H1 (cell line): ENCODE results near the gene CAPN8. TPM values are rescaled to one million over a fixed set of nuclear protein-coding genes. Genes with fewer than 3 reads are reported as not detected.

Experiments
- CTCF ChIA-PET: fragments of 300-600 bp; sonication (Branson Sonifier 250); formaldehyde crosslinking; loops from one replicate; lab custom pipeline; 2021; ENCODE audit not compliant: partially characterized antibody; lab: Charles Lee
- POLR2A ChIA-PET: fragments of 300-600 bp; sonication (Branson Sonifier 250); formaldehyde crosslinking; loops from one replicate; lab custom pipeline; 2021; ENCODE audit warnings: inconsistent platforms; ENCODE audit not compliant: partially characterized antibody; lab: Charles Lee
- DNase-seq, 2 experiments: peaks; one replicate each; pipeline versions ENCODE4 v3.0.0 to v3.0.0-alpha.2; 2010 to 2022; ENCODE audit warnings: low spot score in 2 of 2, low read depth in 1 of 2, mixed read lengths in 1 of 2
- FAIRE-seq: peaks from 2 replicates; lab custom pipeline; 2011; peaks lifted over from hg19 to GRCh38; lab: Jason Lieb, UNC
- H2AFZ ChIP-seq: 2 replicates; pipeline ENCODE4 v1.8.1; 2012; ENCODE audit warnings: low read length, inconsistent platforms
- H2AK5ac ChIP-seq: 2 replicates; pipeline ENCODE4 v1.6.1; 2013; ENCODE audit warnings: low read depth, low read length
- H2BK120ac ChIP-seq: replicated peaks from 2 replicates; pipeline ENCODE3; 2013; ENCODE audit warnings: low read depth, low read length, inconsistent platforms
- H2BK12ac ChIP-seq: 2 replicates; pipeline ENCODE4 v1.6.1; 2013; ENCODE audit warnings: low read depth, low read length
- H2BK15ac ChIP-seq: 2 replicates; pipeline ENCODE4 v1.6.1; 2013; ENCODE audit warnings: low read length
- H2BK20ac ChIP-seq: 2 replicates; pipeline ENCODE4 v1.6.1; 2013; ENCODE audit warnings: low read length
- H2BK5ac ChIP-seq: 2 replicates; pipeline ENCODE4 v1.6.1; 2013; ENCODE audit warnings: low read depth, low read length
- H3K14ac ChIP-seq: 2 replicates; pipeline ENCODE4 v1.6.1; 2013; ENCODE audit warnings: inconsistent platforms; ENCODE audit not compliant: insufficient read length
- H3K18ac ChIP-seq: 2 replicates; pipeline ENCODE4 v1.6.1; 2013; ENCODE audit warnings: low read length; ENCODE audit errors: extremely low read depth
- H3K23ac ChIP-seq: 2 replicates; pipeline ENCODE4 v1.6.1; 2013; ENCODE audit warnings: inconsistent platforms; ENCODE audit not compliant: insufficient read length
- H3K23me2 ChIP-seq: 2 replicates; pipeline ENCODE4 v1.6.1; 2013; ENCODE audit warnings: low read depth, low read length
- H3K27ac ChIP-seq: 2 replicates; pipeline ENCODE4 v1.6.1; 2011; ENCODE audit warnings: low read depth, low read length, inconsistent platforms
- H3K27me3 ChIP-seq, 4 experiments: replicated peaks in 1 of 4; 1 replicate in 1 of 4; 2 replicates in 3 of 4; pipeline versions ENCODE4 v1.6.1 to v1.8.1; 2011 to 2013; ENCODE audit warnings: low read length in 3 of 4, mild to moderate bottlenecking in 3 of 4, inconsistent platforms in 2 of 4, mixed read lengths in 2 of 4, moderate library complexity in 1 of 4; ENCODE audit not compliant: control insufficient read depth in 3 of 4, insufficient read depth in 3 of 4; ENCODE audit errors: extremely low read depth in 1 of 4
- H3K36me3 ChIP-seq, 4 experiments: 2 replicates each; pipeline versions ENCODE4 v1.6.1 to v1.8.1; 2011 to 2013; ENCODE audit warnings: mild to moderate bottlenecking in 4 of 4, low read length in 3 of 4, moderate library complexity in 2 of 4, control low read depth in 1 of 4, inconsistent platforms in 1 of 4; ENCODE audit not compliant: insufficient read depth in 4 of 4, control insufficient read depth in 2 of 4
- H3K4ac ChIP-seq: replicated peaks from 2 replicates; pipeline ENCODE3; 2013; ENCODE audit warnings: low read length, low read depth, mixed read lengths, inconsistent platforms; ENCODE audit not compliant: insufficient read length
- H3K4me1 ChIP-seq, 4 experiments: replicated peaks in 1 of 4; 1 replicate in 1 of 4; 2 replicates in 3 of 4; pipeline versions ENCODE4 v1.6.1 to v1.8.1; 2011 to 2013; ENCODE audit warnings: low read length in 3 of 4, inconsistent platforms in 2 of 4, mixed read lengths in 1 of 4; ENCODE audit not compliant: insufficient read depth in 4 of 4, control insufficient read depth in 3 of 4
- H3K4me2 ChIP-seq, 2 experiments: 2 replicates each; pipeline versions ENCODE4 v1.6.1 to v1.8.1; 2011 to 2013; ENCODE audit warnings: low read depth in 2 of 2, low read length in 2 of 2, control low read depth in 1 of 2, inconsistent platforms in 1 of 2, mild to moderate bottlenecking in 1 of 2; ENCODE audit not compliant: insufficient read depth in 1 of 2
- H3K4me3 ChIP-seq, 4 experiments: fragments of 200-600, 300-600 bp in 1 of 4; sonication (generic), shearing (Covaris generic), sonication (Bioruptor Twin) in 1 of 4; 2 replicates each; pipeline versions ENCODE4 v1.5.1 to v1.8.1; 2011 to 2016; ENCODE audit warnings: low read length in 4 of 4, low read depth in 3 of 4, control low read depth in 2 of 4, inconsistent platforms in 2 of 4, mild to moderate bottlenecking in 2 of 4, mixed read lengths in 1 of 4, moderate library complexity in 1 of 4; ENCODE audit not compliant: insufficient read depth in 2 of 4; ENCODE audit errors: extremely low read depth in 1 of 4
- H3K56ac ChIP-seq: replicated peaks from 2 replicates; pipeline ENCODE3; 2013; ENCODE audit warnings: low read depth, mild to moderate bottlenecking, mixed read lengths, low read length, inconsistent platforms; ENCODE audit not compliant: insufficient read length
- H3K79me1 ChIP-seq: 2 replicates; pipeline ENCODE4 v1.6.1; 2013; ENCODE audit warnings: low read depth, low read length, control low read depth
- H3K79me2 ChIP-seq, 2 experiments: 2 replicates each; pipeline versions ENCODE4 v1.6.1 to v1.8.1; 2012 to 2013; ENCODE audit warnings: low read length in 2 of 2, mild to moderate bottlenecking in 2 of 2, inconsistent platforms in 1 of 2; ENCODE audit not compliant: insufficient read depth in 2 of 2, control insufficient read depth in 1 of 2
- H3K9ac ChIP-seq, 4 experiments: replicated peaks in 1 of 4; 1 replicate in 1 of 4; 2 replicates in 3 of 4; pipeline versions ENCODE4 v1.6.1 to v1.8.1; 2011 to 2013; ENCODE audit warnings: low read depth in 3 of 4, low read length in 3 of 4, control low read depth in 2 of 4, mild to moderate bottlenecking in 2 of 4, moderate library complexity in 2 of 4, inconsistent platforms in 1 of 4; ENCODE audit errors: extremely low read depth in 1 of 4
- H3K9me3 ChIP-seq, 2 experiments: 2 replicates each; pipeline versions ENCODE4 v1.6.1 to v1.8.1; 2012 to 2013; ENCODE audit warnings: mild to moderate bottlenecking in 2 of 2, moderate library complexity in 2 of 2, control low read depth in 1 of 2, inconsistent platforms in 1 of 2, low read depth in 1 of 2, low read length in 1 of 2, mixed read lengths in 1 of 2; ENCODE audit not compliant: insufficient read depth in 2 of 2
- H4K20me1 ChIP-seq, 2 experiments: replicated peaks in 1 of 2; 2 replicates each; pipeline versions ENCODE3 to v1.8.1; 2011 to 2013; ENCODE audit warnings: inconsistent platforms in 2 of 2, low read length in 2 of 2, mild to moderate bottlenecking in 1 of 2; ENCODE audit not compliant: insufficient read depth in 2 of 2, control insufficient read depth in 1 of 2
- H4K5ac ChIP-seq: 2 replicates; pipeline ENCODE4 v1.6.1; 2013; ENCODE audit warnings: low read length, low read depth, mixed read lengths, inconsistent platforms; ENCODE audit not compliant: insufficient read length
- H4K8ac ChIP-seq: 2 replicates; pipeline ENCODE4 v1.8.0; 2013; ENCODE audit warnings: mild to moderate bottlenecking, moderate library complexity, low read length, inconsistent platforms; ENCODE audit not compliant: insufficient read depth; ENCODE audit errors: extremely low read depth
- H4K91ac ChIP-seq: replicated peaks from 2 replicates; pipeline ENCODE3; 2013; ENCODE audit warnings: low read length, mixed read lengths, inconsistent platforms; ENCODE audit not compliant: insufficient read length
- BACH1 ChIP-seq: IDR thresholded peaks from 2 replicates; pipeline ENCODE4 v1.6.1; 2012; ENCODE audit warnings: low read length, improper control_type of control experiment
- BRCA1 ChIP-seq: IDR thresholded peaks from 2 replicates; pipeline ENCODE4 v1.6.1; 2012; ENCODE audit warnings: low read depth, low read length, improper control_type of control experiment
- CBX5 ChIP-seq: fragments of 300-800, 300-1000 bp; sonication (generic); IDR thresholded peaks from 2 replicates; pipeline ENCODE4 v1.7.1; 2016; ENCODE audit warnings: antibody characterized with exemption, low read length, low read depth
- CHD2 ChIP-seq: IDR thresholded peaks from 2 replicates; pipeline ENCODE4 v1.6.1; 2012; ENCODE audit warnings: low read length, improper control_type of control experiment
- EZH2 ChIP-seq: fragments of 200-600 bp; sonication (generic); IDR thresholded peaks from 2 replicates; pipeline ENCODE4 v1.7.1; 2012; ENCODE audit warnings: low read depth, mild to moderate bottlenecking, moderate library complexity, low read length, inconsistent platforms; ENCODE audit not compliant: severe bottlenecking
- HDAC2 ChIP-seq, 2 experiments: fragments of 300-600 bp in 1 of 2; sonication (generic) in 1 of 2; IDR thresholded peaks; 2 replicates each; pipeline ENCODE4 v1.6.1; 2011 to 2012; ENCODE audit warnings: low read depth in 2 of 2, low read length in 2 of 2, mild to moderate bottlenecking in 2 of 2, moderate library complexity in 2 of 2, borderline replicate concordance in 1 of 2, inconsistent platforms in 1 of 2
- USF2 ChIP-seq: IDR thresholded peaks from 2 replicates; pipeline ENCODE4 v1.6.1; 2011; ENCODE audit warnings: low read length, improper control_type of control experiment
- WGBS, 2 experiments: shearing (Covaris generic) in 1 of 2; methylation state at CpG; one replicate each; pipeline versions ENCODE4 v1.1.6 to v1.1.7; 2013 to 2015; ENCODE audit warnings: low lambda C conversion rate in 2 of 2, mixed read lengths in 2 of 2, inconsistent platforms in 1 of 2, low coverage in 1 of 2, missing lambda C conversion rate in 1 of 2; ENCODE audit not compliant: insufficient replicate concordance in 2 of 2, insufficient coverage in 1 of 2, insufficient read length in 1 of 2; ENCODE audit errors: extremely low coverage in 1 of 2, missing lambda C conversion rate in 1 of 2; 5-methylcytosine and 5-hydroxymethylcytosine counted together
- polyA plus RNA-seq, 7 experiments: library from polyadenylated mRNA; depleted of rRNA in 3 of 7; stranded (reverse) in 5 of 7; unstranded in 2 of 7; fragments of >200 nt in 5 of 7; fragments of 200-250 nt in 2 of 7; gene quantifications; 1 replicate in 5 of 7; 2 replicates in 1 of 7; 4 replicates in 1 of 7; pipeline versions ENCODE4 v1.2.1 to v1.2.3, GENCODE V29; 2011 to 2013; ENCODE audit warnings: missing spikeins in 2 of 7, mixed read lengths in 2 of 7
- total RNA-seq: library from RNA; stranded (reverse); fragmentation: NEBNext Ultra II Directional; extraction: Animal tissue kit (Norgen Biotek cat#: 25700); gene quantifications from 2 replicates; pipeline ENCODE4 v1.2.1, GENCODE V29; 2021

CAPN8 gene
- total and polyA plus RNA-seq, 2 of the 8 experiments (the other 6 are each of a cell fraction or from before 2014, with no cell fraction given) = 0.20 to 0.26 TPM

- Histone ChIP-seq H4K20me1 (no peaks in the 10 kb centered on the region), H3K23ac (no peak overlapping the region), H3K79me2 (no peaks in the 10 kb centered on the region), H2BK12ac (no peak overlapping the region), H4K91ac (no peak overlapping the region), H3K4me3 (no peak overlapping the region), H3K27ac (no peak overlapping the region)
- no peak for DNase-seq
- TF ChIP-seq HDAC2 (IDR thresholded peaks at IDR 0.05; ENCODE audit: borderline replicate concordance in 1 of 2, low read depth in 2 of 2, low read length in 2 of 2) (no peak), CBX5 (no peak), BACH1 (no peak), CHD2 (no peak), BRCA1 (no peak), EZH2 (no peak), USF2 (no peak)
- TF ChIP-seq, all 59 proteins: peak for 0
- no peak overlapping the region for H2BK20ac ChIP-seq
- H2BK15ac ChIP-seq = no peak overlapping the region
- no peak overlapping the region for H4K8ac ChIP-seq
- ChIA-PET CTCF (interaction anchor here (0.8 to 7.0 kb wide), 10 partner anchors 8 to 482 kb away, joined by 3 to 141 read pairs (median 12); no protein-coding TSS in a partner anchor), POLR2A (no interaction called here)
- H3K4me1 ChIP-seq = no peaks in the 10 kb centered on the region
- no peak overlapping the region for H2BK5ac ChIP-seq
- no peak overlapping the region for H3K9ac ChIP-seq
- H2AK5ac ChIP-seq = no peak overlapping the region
- H3K9me3 ChIP-seq = peaks cover 9 to 10% of the 10 kb centered on the region in 2 experiments; a peak in 3 of 4 replicates
- no peaks in the 10 kb centered on the region; a peak in 1 of 7 replicates for H3K27me3 ChIP-seq
- H2AFZ ChIP-seq = no peak overlapping the region
- FAIRE-seq = no peak
- no peak overlapping the region for H3K14ac ChIP-seq
- no peak overlapping the region for H3K18ac ChIP-seq
- no peaks in the 10 kb centered on the region for H3K36me3 ChIP-seq
- no peak overlapping the region for H3K56ac ChIP-seq
- no peak overlapping the region for H3K4ac ChIP-seq
- no peaks in the 10 kb centered on the region for H3K23me2 ChIP-seq
- WGBS, 2 experiments = 47% methylated on average over 1 of the region's 1 CpG; no CpG with 5 or more reads in 1 of the 2 experiments
- H2BK120ac ChIP-seq = no peak overlapping the region
- no peaks in the 10 kb centered on the region for H3K79me1 ChIP-seq
- no peak overlapping the region for H4K5ac ChIP-seq
- H3K4me2 ChIP-seq = no peak overlapping the region
Observed at GRCh38 chr1:223611936-223612335, 53.6 kb downstream of the CAPN8 start.
